ENCODE results near the gene SPRYD3.

The SPRYD3 gene

DNA sequence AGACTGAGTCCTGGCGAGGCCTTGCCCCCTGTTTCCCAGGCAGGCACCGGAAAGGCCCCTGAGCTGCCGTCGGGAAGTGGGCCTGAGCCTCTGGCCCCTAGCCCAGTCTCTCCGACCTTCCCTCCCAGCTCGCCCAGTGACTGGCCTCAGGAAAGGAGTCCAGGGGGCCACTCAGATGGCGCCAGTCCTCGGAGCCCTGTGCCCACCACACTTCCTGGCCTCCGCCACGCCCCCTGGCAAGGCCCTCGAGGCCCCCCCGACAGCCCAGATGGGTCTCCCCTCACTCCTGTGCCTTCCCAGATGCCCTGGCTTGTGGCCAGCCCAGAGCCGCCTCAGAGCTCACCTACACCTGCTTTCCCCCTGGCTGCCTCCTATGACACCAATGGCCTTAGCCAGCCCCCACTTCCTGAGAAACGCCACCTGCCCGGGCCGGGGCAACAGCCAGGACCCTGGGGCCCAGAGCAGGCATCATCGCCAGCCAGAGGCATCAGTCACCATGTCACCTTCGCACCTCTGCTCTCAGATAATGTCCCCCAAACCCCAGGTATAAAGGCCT is 18.4 kb downstream of the SPRYD3 start:
- TF ChIP-seq SIN3A (IDR thresholded peaks at IDR 0.05; ENCODE audit: borderline replicate concordance, insufficient read depth, low read length) = no peak
- TF ChIP-seq, protein P1, sequence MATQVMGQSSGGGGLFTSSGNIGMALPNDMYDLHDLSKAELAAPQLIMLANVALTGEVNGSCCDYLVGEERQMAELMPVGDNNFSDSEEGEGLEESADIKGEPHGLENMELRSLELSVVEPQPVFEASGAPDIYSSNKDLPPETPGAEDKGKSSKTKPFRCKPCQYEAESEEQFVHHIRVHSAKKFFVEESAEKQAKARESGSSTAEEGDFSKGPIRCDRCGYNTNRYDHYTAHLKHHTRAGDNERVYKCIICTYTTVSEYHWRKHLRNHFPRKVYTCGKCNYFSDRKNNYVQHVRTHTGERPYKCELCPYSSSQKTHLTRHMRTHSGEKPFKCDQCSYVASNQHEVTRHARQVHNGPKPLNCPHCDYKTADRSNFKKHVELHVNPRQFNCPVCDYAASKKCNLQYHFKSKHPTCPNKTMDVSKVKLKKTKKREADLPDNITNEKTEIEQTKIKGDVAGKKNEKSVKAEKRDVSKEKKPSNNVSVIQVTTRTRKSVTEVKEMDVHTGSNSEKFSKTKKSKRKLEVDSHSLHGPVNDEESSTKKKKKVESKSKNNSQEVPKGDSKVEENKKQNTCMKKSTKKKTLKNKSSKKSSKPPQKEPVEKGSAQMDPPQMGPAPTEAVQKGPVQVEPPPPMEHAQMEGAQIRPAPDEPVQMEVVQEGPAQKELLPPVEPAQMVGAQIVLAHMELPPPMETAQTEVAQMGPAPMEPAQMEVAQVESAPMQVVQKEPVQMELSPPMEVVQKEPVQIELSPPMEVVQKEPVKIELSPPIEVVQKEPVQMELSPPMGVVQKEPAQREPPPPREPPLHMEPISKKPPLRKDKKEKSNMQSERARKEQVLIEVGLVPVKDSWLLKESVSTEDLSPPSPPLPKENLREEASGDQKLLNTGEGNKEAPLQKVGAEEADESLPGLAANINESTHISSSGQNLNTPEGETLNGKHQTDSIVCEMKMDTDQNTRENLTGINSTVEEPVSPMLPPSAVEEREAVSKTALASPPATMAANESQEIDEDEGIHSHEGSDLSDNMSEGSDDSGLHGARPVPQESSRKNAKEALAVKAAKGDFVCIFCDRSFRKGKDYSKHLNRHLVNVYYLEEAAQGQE (IDR thresholded peaks at IDR 0.05; ENCODE audit: insufficient read depth in 1 of 2, low read depth in 2 of 2, low read length in 2 of 2) = no peak
- no peak for TF ChIP-seq TAF1 (IDR thresholded peaks at IDR 0.05; ENCODE audit: borderline replicate concordance, insufficient read depth, low read length)
- no peak for TF ChIP-seq FOXP2 (optimal IDR thresholded peaks at IDR 0.05; ENCODE audit: borderline replicate concordance, extremely low read depth, extremely low read length, insufficient read depth)
- TF ChIP-seq POLR2AphosphoS5 (IDR thresholded peaks at IDR 0.05; ENCODE audit: low read depth, low read length) = no peak

DNA sequence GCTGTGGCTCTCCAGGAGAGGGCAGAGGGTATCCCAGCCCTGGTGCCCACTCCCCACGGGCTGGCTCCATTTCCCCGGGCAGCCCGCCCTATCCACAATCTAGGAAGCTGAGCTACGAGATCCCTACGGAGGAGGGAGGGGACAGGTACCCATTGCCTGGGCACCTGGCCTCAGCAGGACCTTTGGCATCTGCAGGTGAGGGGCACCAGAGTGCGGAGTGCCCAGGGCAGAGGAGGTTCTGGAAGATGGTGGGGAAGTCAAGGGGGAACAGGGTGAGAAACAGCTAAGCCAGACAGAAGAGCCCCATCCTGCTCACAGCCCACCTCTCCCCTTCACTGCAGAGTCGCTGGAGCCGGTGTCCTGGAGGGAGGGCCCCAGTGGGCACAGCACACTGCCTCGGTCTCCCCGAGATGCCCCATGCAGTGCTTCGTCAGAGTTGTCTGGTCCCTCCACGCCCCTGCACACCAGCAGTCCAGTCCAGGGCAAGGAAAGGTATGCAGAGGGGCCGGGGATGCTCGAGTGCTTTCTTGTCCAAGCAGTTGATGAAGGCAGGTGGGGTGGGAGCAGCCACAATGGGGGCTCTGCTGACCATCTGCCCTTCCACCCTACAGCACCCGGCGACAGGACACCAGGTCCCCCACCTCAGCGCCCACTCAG is 19.0 kb downstream of the SPRYD3 start:
- no peak for TF ChIP-seq SIN3A (IDR thresholded peaks at IDR 0.05; ENCODE audit: borderline replicate concordance, insufficient read depth, low read length)
- TF ChIP-seq, protein P1 (IDR thresholded peaks at IDR 0.05; ENCODE audit: insufficient read depth in 1 of 2, low read depth in 2 of 2, low read length in 2 of 2) = no peak
- no peak for TF ChIP-seq FOXP2 (optimal IDR thresholded peaks at IDR 0.05; ENCODE audit: borderline replicate concordance, extremely low read depth, extremely low read length, insufficient read depth)
- TF ChIP-seq POLR2AphosphoS5 (IDR thresholded peaks at IDR 0.05; ENCODE audit: low read depth, low read length) = no peak
- no peak for TF ChIP-seq TAF1 (IDR thresholded peaks at IDR 0.05; ENCODE audit: borderline replicate concordance, insufficient read depth, low read length)

DNA sequence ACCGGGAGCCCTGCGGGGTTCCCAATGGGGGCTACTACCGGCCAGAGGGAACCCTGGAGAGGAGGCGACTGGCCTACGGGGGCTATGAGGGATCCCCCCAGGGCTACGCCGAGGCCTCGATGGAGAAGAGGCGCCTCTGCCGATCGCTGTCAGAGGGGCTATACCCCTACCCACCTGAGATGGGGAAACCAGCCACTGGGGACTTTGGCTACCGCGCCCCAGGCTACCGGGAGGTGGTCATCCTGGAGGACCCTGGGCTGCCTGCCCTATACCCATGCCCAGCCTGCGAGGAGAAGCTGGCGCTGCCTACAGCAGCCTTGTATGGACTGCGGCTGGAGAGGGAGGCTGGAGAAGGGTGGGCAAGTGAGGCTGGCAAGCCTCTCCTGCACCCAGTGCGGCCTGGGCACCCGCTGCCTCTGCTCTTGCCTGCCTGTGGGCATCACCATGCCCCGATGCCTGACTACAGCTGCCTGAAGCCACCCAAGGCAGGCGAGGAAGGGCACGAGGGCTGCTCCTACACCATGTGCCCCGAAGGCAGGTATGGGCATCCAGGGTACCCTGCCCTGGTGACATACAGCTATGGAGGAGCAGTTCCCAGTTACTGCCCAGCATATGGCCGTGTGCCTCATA is 19.6 kb downstream of the SPRYD3 start:
- no peak for TF ChIP-seq TAF1 (IDR thresholded peaks at IDR 0.05; ENCODE audit: borderline replicate concordance, insufficient read depth, low read length)
- TF ChIP-seq FOXP2 (optimal IDR thresholded peaks at IDR 0.05; ENCODE audit: borderline replicate concordance, extremely low read depth, extremely low read length, insufficient read depth) = no peak
- TF ChIP-seq, protein P1 (IDR thresholded peaks at IDR 0.05; ENCODE audit: insufficient read depth in 1 of 2, low read depth in 2 of 2, low read length in 2 of 2) = no peak
- TF ChIP-seq POLR2AphosphoS5 (IDR thresholded peaks at IDR 0.05; ENCODE audit: low read depth, low read length) = no peak
- no peak for TF ChIP-seq SIN3A (IDR thresholded peaks at IDR 0.05; ENCODE audit: borderline replicate concordance, insufficient read depth, low read length)

DNA sequence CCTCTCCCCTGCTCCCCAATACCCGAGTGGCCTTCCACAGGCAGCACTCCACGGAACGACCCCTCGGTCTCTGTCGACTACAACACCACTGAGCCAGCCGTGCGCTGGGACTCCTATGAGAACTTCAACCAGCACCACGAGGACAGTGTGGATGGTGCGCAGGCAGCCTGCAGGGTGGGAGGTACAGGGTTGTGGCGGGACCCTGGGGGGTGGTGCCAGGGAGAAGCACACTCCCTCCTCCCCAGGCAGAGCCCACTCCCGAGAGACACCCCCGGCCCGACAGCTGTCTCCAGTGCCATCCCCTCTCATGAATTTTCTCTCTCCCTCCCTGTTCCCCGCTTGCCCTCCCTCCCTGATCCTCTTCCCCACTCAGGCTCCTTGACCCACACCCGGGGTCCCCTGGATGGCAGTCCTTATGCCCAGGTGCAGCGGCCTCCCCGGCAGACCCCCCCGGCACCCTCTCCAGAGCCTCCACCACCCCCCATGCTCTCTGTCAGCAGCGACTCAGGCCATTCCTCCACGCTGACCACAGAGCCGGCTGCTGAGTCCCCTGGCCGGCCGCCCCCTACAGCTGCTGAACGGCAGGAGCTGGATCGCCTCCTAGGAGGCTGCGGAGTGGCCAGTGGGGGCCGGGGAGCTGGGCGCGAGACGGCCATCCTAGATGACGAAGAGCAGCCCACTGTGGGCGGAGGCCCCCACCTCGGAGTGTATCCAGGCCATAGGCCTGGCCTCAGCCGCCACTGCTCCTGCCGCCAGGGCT is 20.3 kb downstream of the SPRYD3 start:
- TF ChIP-seq POLR2AphosphoS5 (IDR thresholded peaks at IDR 0.05; ENCODE audit: low read depth, low read length) = no peak
- TF ChIP-seq, protein P1 (IDR thresholded peaks at IDR 0.05; ENCODE audit: insufficient read depth in 1 of 2, low read depth in 2 of 2, low read length in 2 of 2) = no peak
- TF ChIP-seq FOXP2 (optimal IDR thresholded peaks at IDR 0.05; ENCODE audit: borderline replicate concordance, extremely low read depth, extremely low read length, insufficient read depth) = no peak
- TF ChIP-seq SIN3A (IDR thresholded peaks at IDR 0.05; ENCODE audit: borderline replicate concordance, insufficient read depth, low read length) = no peak
- TF ChIP-seq TAF1 (IDR thresholded peaks at IDR 0.05; ENCODE audit: borderline replicate concordance, insufficient read depth, low read length) = no peak
